GM18526 (cell line): ENCODE results near the gene IQCH.

Experiments used
- POLR2A ChIP-seq: IDR thresholded peaks from 3 replicates; pipeline ENCODE4 v1.6.1; 2011; ENCODE audit not compliant: insufficient read length; ENCODE audit errors: extremely low read depth

IQCH gene

GRCh38 chr15:67232591-67232990 is 22.0 kb upstream of the IQCH start:
- no peak for TF ChIP-seq POLR2A

GRCh38 chr15:67240235-67241131 is 14.1 kb upstream of the IQCH start:
- no peak for TF ChIP-seq POLR2A

GRCh38 chr15:67241132-67241855 is 13.3 kb upstream of the IQCH start:
- TF ChIP-seq POLR2A: no peak

- no peak for TF ChIP-seq POLR2A
These were observed 11.9 kb upstream of the IQCH start for GRCh38 chr15:67242708-67243111.

GRCh38 chr15:67244971-67245478 is 9.6 kb upstream of the IQCH start:
- no peak for TF ChIP-seq POLR2A

- no peak for TF ChIP-seq POLR2A
These were observed 6.5 kb upstream of the IQCH start for GRCh38 chr15:67248011-67248505.

GRCh38 chr15:67249830-67250229 is 4.8 kb upstream of the IQCH start:
- TF ChIP-seq POLR2A: no peak

- TF ChIP-seq POLR2A: no peak
These were observed 3.3 kb upstream of the IQCH start for GRCh38 chr15:67251318-67251717.

- TF ChIP-seq POLR2A: no peak
These were observed 1.5 kb upstream of the IQCH start for GRCh38 chr15:67253101-67253500.

- TF ChIP-seq POLR2A: no peak
These were observed 893 bp upstream of the IQCH start for GRCh38 chr15:67253549-67254237.

GRCh38 chr15:67256051-67256450 is 1.5 kb downstream of the IQCH start:
- no peak for TF ChIP-seq POLR2A

- no peak for TF ChIP-seq POLR2A
These were observed 4.8 kb downstream of the IQCH start for GRCh38 chr15:67259379-67259778.

- no peak for TF ChIP-seq POLR2A
These were observed 5.2 kb downstream of the IQCH start for GRCh38 chr15:67259806-67260205.

- no peak for TF ChIP-seq POLR2A
These were observed 12.3 kb downstream of the IQCH start for GRCh38 chr15:67266870-67267269.

GRCh38 chr15:67267440-67267839 is 12.9 kb downstream of the IQCH start:
- TF ChIP-seq POLR2A: no peak
